Right lobe of liver (tissue), 6 donors: ENCODE results near the gene OR5K3. TPM values are rescaled to one million over a fixed set of nuclear protein-coding genes. Genes with fewer than 3 reads are reported as not detected.
"Not testable (repeated sequence)": the region's sequence is repeated elsewhere in the genome, so short reads cannot be mapped to it uniquely, and the experiment has no call there.

Source experiments
- ATAC-seq, 4 donors: fragments of 200-7000 bp; cut with Tn5 transposase; one replicate each; pipeline ENCODE4 v1.9.1; 2020; ENCODE audit warnings: mild to moderate bottlenecking in 4 of 4, moderate library complexity in 4 of 4
- DNase-seq, 3 donors: peaks; one replicate each; pipeline ENCODE4 v3.0.0-alpha.2; 2020
- H3K27ac ChIP-seq, 3 donors: fragments of 200-600 bp; one replicate each; pipeline ENCODE4 v1.8.0; 2022
- H3K27me3 ChIP-seq, 2 donors: fragments of 200-600 bp; one replicate each; pipeline ENCODE4 v1.8.0; 2022
- H3K36me3 ChIP-seq, 4 donors: fragments of 200-600 bp; sonication (generic) in 1 of 4; one replicate each; pipeline versions ENCODE4 v1.5.1 to v1.8.0; 2017 to 2022; ENCODE audit warnings: control low read depth in 1 of 4
- H3K4me1 ChIP-seq, 4 donors: fragments of 200-600 bp; sonication (generic) in 1 of 4; one replicate each; pipeline versions ENCODE4 v1.5.1 to v1.8.0; 2017 to 2022; ENCODE audit warnings: control low read depth in 1 of 4
- H3K4me3 ChIP-seq, 3 donors: fragments of 200-600 bp; one replicate each; pipeline ENCODE4 v1.8.0; 2022
- H3K9me3 ChIP-seq, 4 donors: fragments of 200-600 bp; sonication (generic) in 1 of 4; one replicate each; pipeline versions ENCODE4 v1.5.1 to v1.8.0; 2017 to 2022; ENCODE audit warnings: control low read depth in 1 of 4
- CTCF ChIP-seq, 4 donors: fragments of 200-600 bp in 3 of 4; fragments of 450-650 bp in 1 of 4; IDR thresholded peaks; one replicate each; pipeline versions ENCODE4 v1.5.1 to v1.8.0; 2016 to 2022; ENCODE audit warnings: antibody characterized with exemption in 4 of 4, mild to moderate bottlenecking in 2 of 4
- POLR2A ChIP-seq: fragments of 450-650 bp; IDR thresholded peaks from one replicate; pipeline ENCODE4 v1.6.1; 2017; ENCODE audit warnings: antibody characterized with exemption, mild to moderate bottlenecking
- WGBS: methylation state at CpG from one replicate; pipeline ENCODE4 v1.1.6; 2018; ENCODE audit warnings: low coverage, low lambda C conversion rate; ENCODE audit not compliant: insufficient coverage; ENCODE audit errors: missing lambda C conversion rate; 5-methylcytosine and 5-hydroxymethylcytosine counted together
- intact Hi-C, 2 donors: fragments of 100-400 bp; cut with DNase I; formaldehyde crosslinking; loops; one replicate each; pipeline versions ENCODE4 v1.11.2 to v1.14.1; 2022
- total RNA-seq, 6 experiments: library from RNA; depleted of rRNA in 2 of 6; stranded (reverse); fragments of >200 nt in 2 of 6; fragmentation: NEBNext Ultra II Directional in 3 of 6; extraction: Animal tissue kit (Norgen Biotek cat#: 25700) in 3 of 6; gene quantifications; one replicate each; pipeline versions ENCODE4 v1.1.0 to v1.2.4, GENCODE V29; 2016 to 2023
- donor health status: DM: no; HTN: yes; CAD: no.
- donor health status: DM: no; HTN: no; CAD: no.
- donor health status: DM: no; HTN: no; CAD: no.
- donor health status: DM: no; HTN: yes; CAD: no.
- donor health status: DM: no; HTN: yes; CAD: no.

Gene OR5K3
- total RNA-seq, 6 experiments from 2014 or later = not detected

GRCh38 chr3:98376631-98377030 is 13.8 kb upstream of the OR5K3 start:
- TF ChIP-seq CTCF (IDR thresholded peaks at IDR 0.05) = no peak
- Histone ChIP-seq H3K4me1 (no peaks in the 10 kb centered on the region), H3K36me3 (no peaks in the 10 kb centered on the region), H3K4me3 (no peak overlapping the region), H3K27me3 (no peaks in the 10 kb centered on the region), H3K9me3 (no peaks in the 10 kb centered on the region), H3K27ac (no peak overlapping the region)
- intact Hi-C loops = no loop called here
- ATAC-seq = no peak
- no peak for DNase-seq
- WGBS = 21% methylated on average over 1 of the region's 2 CpGs

- Histone ChIP-seq H3K4me1 (no peaks in the 10 kb centered on the region), H3K9me3 (no peaks in the 10 kb centered on the region), H3K27ac (no peak overlapping the region), H3K4me3 (no peak overlapping the region), H3K36me3 (no peaks in the 10 kb centered on the region), H3K27me3 (no peaks in the 10 kb centered on the region)
- WGBS = 56% methylated on average over 2 of the region's 2 CpGs
- DNase-seq (no peak), ATAC-seq (no peak)
- no peak for TF ChIP-seq CTCF (IDR thresholded peaks at IDR 0.05)
- no peak for TF ChIP-seq POLR2A
- intact Hi-C loops = no loop called here
Measured at GRCh38 chr3:98388147-98388546, 2.3 kb upstream of the OR5K3 start.

- ATAC-seq (no peak), DNase-seq (no peak)
- H3K4me1 ChIP-seq = no peaks in the 10 kb centered on the region
- H3K36me3 ChIP-seq = no peaks in the 10 kb centered on the region
- H3K27me3 ChIP-seq = no peaks in the 10 kb centered on the region
- H3K27ac ChIP-seq = no peak overlapping the region
- TF ChIP-seq CTCF (IDR thresholded peaks at IDR 0.05) (no peak), POLR2A (no peak)
- no peak overlapping the region for H3K4me3 ChIP-seq
- intact Hi-C loops = no loop called here
- no peaks in the 10 kb centered on the region for H3K9me3 ChIP-seq
Measured at GRCh38 chr3:98395101-98395500, 4.6 kb downstream of the OR5K3 start.

- intact Hi-C loops, H3K4me1 ChIP-seq, ATAC-seq, DNase-seq, H3K9me3 ChIP-seq, H3K27ac ChIP-seq, H3K4me3 ChIP-seq, H3K27me3 ChIP-seq, H3K36me3 ChIP-seq: not testable (repeated sequence)
- WGBS = 60% methylated on average over 1 of the region's 4 CpGs
Measured at GRCh38 chr3:98396482-98396881, 6.0 kb downstream of the OR5K3 start.

- Histone ChIP-seq H3K9me3 (no peaks in the 10 kb centered on the region), H3K27me3 (no peaks in the 10 kb centered on the region), H3K27ac (no peak overlapping the region), H3K36me3 (no peaks in the 10 kb centered on the region), H3K4me3 (no peak overlapping the region), H3K4me1 (no peaks in the 10 kb centered on the region)
- intact Hi-C loops = no loop called here
- DNase-seq = no peak
- no peak for TF ChIP-seq CTCF (IDR thresholded peaks at IDR 0.05)
- no peak for TF ChIP-seq POLR2A
- ATAC-seq = no peak
Measured at GRCh38 chr3:98398513-98398912, 8.0 kb downstream of the OR5K3 start.
